Activated CD4-positive, alpha-beta memory T cell treated with anti-CD3 and anti-CD28 coated beads for 36 hours (primary cell): ENCODE results near the gene TMEM145. TPM values are rescaled to one million over a fixed set of nuclear protein-coding genes. Genes with fewer than 3 reads are reported as not detected.
A peak's percentile ranks its signal among the peaks of the same experiment; 100 is the strongest.

Experiments used
- CTCF ChIA-PET: fragments of 350-600 bp; sonication (Branson Sonifier 250); formaldehyde crosslinking; loops from one replicate; lab custom pipeline; 2021; ENCODE audit warnings: antibody characterized with exemption, inconsistent platforms; lab: Charles Lee
- POLR2A ChIA-PET: fragments of 350-600 bp; sonication (Branson Sonifier 250); formaldehyde crosslinking; loops from one replicate; lab custom pipeline; 2021; ENCODE audit warnings: antibody characterized with exemption; lab: Charles Lee
- DNase-seq: peaks from one replicate; pipeline ENCODE4 v3.0.0-alpha.2; 2020
- H3K27ac Mint-ChIP-seq: one replicate; pipeline ENCODE4 v1.8.0; 2021; ENCODE audit warnings: mixed read lengths
- H3K27me3 Mint-ChIP-seq: one replicate; pipeline ENCODE4 v1.8.0; 2021; ENCODE audit warnings: mixed read lengths
- H3K36me3 Mint-ChIP-seq: one replicate; pipeline ENCODE4 v1.8.0; 2021; ENCODE audit warnings: mixed read lengths
- H3K4me1 Mint-ChIP-seq: one replicate; pipeline ENCODE4 v1.8.0; 2021; ENCODE audit warnings: low read depth, mixed read lengths
- H3K4me3 Mint-ChIP-seq: one replicate; pipeline ENCODE4 v1.8.0; 2021; ENCODE audit warnings: mild to moderate bottlenecking, mixed read lengths
- H3K9me3 Mint-ChIP-seq: one replicate; pipeline ENCODE4 v1.8.0; 2021; ENCODE audit warnings: mixed read lengths
- intact Hi-C: fragments of 100-400 bp; cut with micrococcal nuclease; formaldehyde crosslinking; loops from one replicate; pipeline ENCODE4 v1.15.1; 2023
- total RNA-seq, 2 experiments: library from RNA; stranded (reverse); gene quantifications; one replicate each; pipeline ENCODE4 v1.2.3, GENCODE V29; 2021

The TMEM145 gene
- total RNA-seq, 2 experiments from 2014 or later, result 0.29 TPM; not detected in 1

DNA sequence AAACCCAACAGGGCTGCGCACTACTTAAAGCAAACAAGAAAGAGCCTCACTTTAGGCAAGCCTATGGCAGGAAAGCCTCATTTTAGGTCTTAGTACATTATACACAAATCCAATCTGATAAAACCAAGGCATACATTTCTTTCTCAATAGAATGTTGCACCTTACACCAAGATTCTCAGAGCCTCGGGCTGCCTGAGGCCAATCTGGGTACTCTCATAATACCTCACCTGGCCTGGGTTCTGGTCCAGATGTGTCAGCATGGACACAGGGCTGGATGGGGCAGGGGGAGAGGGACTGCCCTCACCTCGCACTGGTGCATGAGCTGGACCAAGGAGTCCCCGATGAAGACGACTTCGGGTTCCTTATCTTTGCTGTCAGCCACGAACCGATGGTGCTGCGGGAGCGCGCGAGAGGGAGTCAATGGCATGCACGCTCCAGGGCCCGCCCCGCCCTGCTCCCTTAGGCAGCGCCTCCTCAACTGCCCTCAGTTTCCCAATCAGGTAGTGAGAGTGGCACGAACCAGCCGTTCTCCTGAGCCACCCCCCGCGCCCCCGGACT lies 11.4 kb upstream of the TMEM145 start, which contains the start of gene PRR19:
PRR19 (plus strand) TSS at position 487 of the 558 bp plus-strand sequence. CDS start 7,453 bp downstream, outside the sequence.
- Mint-ChIP-seq H3K36me3 (peaks cover 2% of the 10 kb centered on the region), H3K4me3 (peak within 1 kb of the TSS; percentile 86), H3K4me1 (peaks cover 25% of the 10 kb centered on the region), H3K9me3 (no peaks in the 10 kb centered on the region), H3K27me3 (no peaks in the 10 kb centered on the region), H3K27ac (peak within 1 kb of the TSS; percentile 85)
- POLR2A ChIA-PET, result interaction anchor here (0.7 to 1.3 kb wide), 4 partner anchors 13 to 169 kb away, joined by 3 to 4 read pairs (median 4); partner anchors contain the start of gene POU2F2
- DNase-seq, result peak; percentile 41
- intact Hi-C loops, result loop anchor here (1.0 to 5.0 kb wide), 3 partner anchors 18 to 121 kb away; partner anchors contain the start of gene MEGF8
- CTCF ChIA-PET, result interaction anchor here (0.6 to 1.3 kb wide), 4 partner anchors 22 to 169 kb away, joined by 3 to 7 read pairs (median 4); partner anchors contain the start of gene GSK3A

- Mint-ChIP-seq H3K4me3 (peak overlapping the region; percentile 86), H3K9me3 (no peaks in the 10 kb centered on the region), H3K27ac (peak overlapping the region; percentile 85), H3K36me3 (no peaks in the 10 kb centered on the region), H3K27me3 (no peaks in the 10 kb centered on the region), H3K4me1 (peaks cover 25% of the 10 kb centered on the region)
- intact Hi-C loops, result loop anchor here (5.0 kb wide), 1 partner anchor 119 kb away; no protein-coding TSS in a partner anchor
- CTCF ChIA-PET, result interaction anchor here (0.7 to 1.3 kb wide), 4 partner anchors 61 to 171 kb away, joined by 3 to 7 read pairs (median 4); partner anchors contain the start of genes GSK3A and POU2F2
- POLR2A ChIA-PET, result interaction anchor here (1.0 to 1.3 kb wide), 3 partner anchors 12 to 171 kb away, joined by 3 to 4 read pairs (median 4); partner anchors contain the start of gene POU2F2
- DNase-seq, result no peak
These were observed 10.0 kb upstream of the TMEM145 start for GRCh38 chr19:42303101-42303464.

DNA sequence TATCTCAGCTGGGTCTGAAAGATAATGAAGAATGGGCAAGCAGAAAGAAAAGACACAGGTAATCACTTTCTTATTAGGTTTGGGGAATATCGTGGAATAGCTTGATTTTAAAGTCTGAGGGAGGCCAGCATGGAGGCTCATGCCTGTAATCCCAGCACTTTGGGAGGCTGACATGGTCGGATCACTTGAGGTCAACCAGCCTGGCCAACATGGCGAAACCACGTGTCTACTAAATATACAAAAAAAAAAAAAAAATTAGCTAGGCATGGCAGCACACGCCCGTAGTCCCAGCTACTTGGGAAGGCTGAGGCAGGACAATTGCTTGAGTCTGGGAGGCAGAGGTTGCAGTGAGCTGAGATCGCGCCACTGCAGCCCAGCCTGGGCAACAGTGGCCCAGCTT lies 9.2 kb upstream of the TMEM145 start:
- POLR2A ChIA-PET, result no interaction called here
- no peak overlapping the region for H3K27ac Mint-ChIP-seq

DNA sequence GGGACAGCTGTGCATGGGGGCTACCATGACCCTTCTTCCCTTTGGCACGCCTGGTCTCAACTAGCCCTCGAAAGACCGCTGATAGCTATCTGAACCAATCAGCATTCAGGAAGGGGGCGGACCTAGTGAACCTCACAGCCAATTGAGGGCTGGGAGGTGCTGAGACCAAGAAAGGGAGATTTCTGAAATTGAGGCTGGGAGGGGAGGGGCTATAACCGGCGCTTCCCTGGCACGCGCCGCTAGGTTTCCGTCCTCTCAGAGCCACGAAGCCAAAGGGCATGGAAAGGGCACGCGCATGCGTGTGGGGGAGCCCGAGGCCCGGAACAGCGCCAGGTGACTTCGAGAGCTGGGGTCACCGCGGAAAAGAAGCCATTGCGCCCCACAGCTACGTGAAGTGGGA lies 6.5 kb upstream of the TMEM145 start:
- intact Hi-C loops, result no loop called here
- DNase-seq, result no peak
- Mint-ChIP-seq H3K4me3 (no peak overlapping the region), H3K36me3 (no peaks in the 10 kb centered on the region), H3K27me3 (peaks cover 2% of the 10 kb centered on the region), H3K9me3 (no peaks in the 10 kb centered on the region), H3K27ac (no peak overlapping the region), H3K4me1 (peaks cover 19% of the 10 kb centered on the region)
- CTCF ChIA-PET, result no interaction called here
- POLR2A ChIA-PET, result interaction anchor here (0.6 kb wide), 1 partner anchor 17 kb away, joined by 3 read pairs; no protein-coding TSS in a partner anchor

More for the DNA sequence above, 9.2 kb upstream of the TMEM145 start:
- Mint-ChIP-seq H3K36me3 (no peaks in the 10 kb centered on the region), H3K4me1 (peaks cover 25% of the 10 kb centered on the region), H3K9me3 (no peaks in the 10 kb centered on the region), H3K27me3 (no peaks in the 10 kb centered on the region), H3K4me3 (peak overlapping the region; percentile 8)
- DNase-seq, result no peak
- intact Hi-C loops, result loop anchor here (5.0 kb wide), 1 partner anchor 118 kb away; no protein-coding TSS in a partner anchor
- CTCF ChIA-PET, result interaction anchor here (0.7 to 0.9 kb wide), 2 partner anchors 135 to 171 kb away, joined by 3 read pairs; partner anchors contain the start of gene POU2F2

GRCh38 chr19:42309686-42310085 lies 3.4 kb upstream of the TMEM145 start:
- intact Hi-C loops, result no loop called here
- H3K27me3 Mint-ChIP-seq, result peaks cover 25% of the 10 kb centered on the region
- CTCF ChIA-PET, result no interaction called here
- H3K9me3 Mint-ChIP-seq, result no peaks in the 10 kb centered on the region
- no peak for DNase-seq
- no peak overlapping the region for H3K4me3 Mint-ChIP-seq
- peaks cover 12% of the 10 kb centered on the region for H3K4me1 Mint-ChIP-seq
- POLR2A ChIA-PET, result no interaction called here
- no peaks in the 10 kb centered on the region for H3K36me3 Mint-ChIP-seq
- no peak overlapping the region for H3K27ac Mint-ChIP-seq

DNA sequence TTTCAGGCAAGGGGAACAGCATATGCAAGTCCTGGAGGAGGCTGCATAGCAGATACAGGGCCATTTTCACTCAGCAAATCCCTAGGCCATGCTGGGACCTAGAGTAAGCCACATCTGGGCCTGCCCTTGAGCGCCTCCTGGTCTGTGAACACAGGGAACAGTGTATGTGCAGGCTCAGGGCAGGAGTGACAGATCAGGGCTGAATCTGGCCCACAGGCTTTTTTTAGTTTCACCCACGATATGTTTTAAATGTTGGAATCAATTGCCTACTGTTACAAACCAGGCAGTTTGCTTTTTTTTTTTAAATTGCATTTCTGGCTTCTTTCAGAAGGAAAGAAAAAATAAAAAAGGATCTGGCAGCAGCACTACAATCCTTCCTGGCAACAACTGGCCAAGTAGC lies 1.5 kb upstream of the TMEM145 start:
- ChIA-PET CTCF (interaction anchor here (1.1 kb wide), 1 partner anchor 33 kb away, joined by 3 read pairs; no protein-coding TSS in a partner anchor), POLR2A (no interaction called here)
- peaks cover 14% of the 10 kb centered on the region for H3K4me1 Mint-ChIP-seq

GRCh38 chr19:42312370-42312769 lies 739 bp upstream of the TMEM145 start:
- intact Hi-C loops, result no loop called here
- Mint-ChIP-seq H3K36me3 (no peaks in the 10 kb centered on the region), H3K4me1 (peaks cover 18% of the 10 kb centered on the region), H3K4me3 (no peak overlapping the region), H3K27me3 (peaks cover 30% of the 10 kb centered on the region), H3K27ac (no peak overlapping the region), H3K9me3 (no peaks in the 10 kb centered on the region)
- DNase-seq, result no peak
- CTCF ChIA-PET, result no interaction called here
- POLR2A ChIA-PET, result no interaction called here

More for the DNA sequence above, 1.5 kb upstream of the TMEM145 start:
- intact Hi-C loops, result no loop called here
- H3K9me3 Mint-ChIP-seq, result no peaks in the 10 kb centered on the region
- peaks cover 30% of the 10 kb centered on the region for H3K27me3 Mint-ChIP-seq
- no peak for DNase-seq
- H3K4me3 Mint-ChIP-seq, result no peak overlapping the region
- no peaks in the 10 kb centered on the region for H3K36me3 Mint-ChIP-seq
- H3K27ac Mint-ChIP-seq, result no peak overlapping the region

DNA sequence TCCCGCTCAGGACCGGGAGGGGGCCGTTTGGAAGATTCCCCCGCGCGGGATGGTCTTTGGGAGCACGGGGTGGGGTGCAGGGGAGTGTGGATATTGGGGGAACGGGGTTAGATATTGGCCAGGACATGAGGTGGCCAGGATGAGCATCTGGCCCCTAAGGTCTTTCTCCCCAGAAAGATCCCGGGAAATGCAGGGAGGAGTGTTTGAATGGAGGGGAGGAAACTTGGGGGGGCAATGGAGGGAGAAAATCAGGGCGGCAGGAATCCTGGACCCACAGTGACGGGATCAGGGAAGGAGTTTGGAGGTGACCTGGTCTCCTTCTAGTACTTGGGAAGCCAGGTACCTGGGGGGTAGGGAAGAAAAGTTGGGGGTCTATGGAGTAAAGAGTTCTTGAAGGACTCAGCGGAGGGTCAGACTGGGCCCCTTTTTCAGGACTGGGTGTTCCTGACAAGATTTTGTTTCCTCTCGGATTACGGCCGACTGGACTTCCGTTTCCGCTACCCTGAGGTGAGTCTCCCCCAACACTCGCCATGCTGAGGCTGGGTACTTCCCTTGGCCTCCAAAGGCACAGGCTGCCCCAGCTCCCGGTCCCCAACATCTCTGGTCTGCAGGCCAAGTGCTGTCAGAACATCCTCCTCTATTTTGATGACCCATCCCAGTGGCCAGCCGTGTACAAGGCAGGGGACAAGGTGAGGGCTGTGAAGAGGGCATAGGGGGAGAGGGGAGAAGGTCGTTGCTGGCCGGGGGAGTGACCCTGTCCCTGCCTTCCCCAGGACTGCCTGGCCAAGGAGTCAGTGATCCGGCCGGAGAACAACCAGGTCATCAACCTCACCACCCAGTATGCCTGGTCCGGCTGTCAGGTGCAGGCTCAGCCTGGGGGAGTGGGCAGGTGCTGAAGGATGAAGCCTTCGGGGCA lies 989 bp downstream of the TMEM145 start:
- ChIA-PET CTCF (no interaction called here), POLR2A (no interaction called here)
- no peaks in the 10 kb centered on the region for H3K36me3 Mint-ChIP-seq
- H3K27me3 Mint-ChIP-seq, result peaks cover 30% of the 10 kb centered on the region
- peaks cover 18% of the 10 kb centered on the region for H3K4me1 Mint-ChIP-seq
- intact Hi-C loops, result no loop called here
- H3K9me3 Mint-ChIP-seq, result no peaks in the 10 kb centered on the region
- H3K4me3 Mint-ChIP-seq, result peak overlapping the region; percentile 36
- DNase-seq, result no peak
- no peak overlapping the region for H3K27ac Mint-ChIP-seq

GRCh38 chr19:42315024-42315423 lies 1.9 kb downstream of the TMEM145 start:
- intact Hi-C loops, result no loop called here
- H3K9me3 Mint-ChIP-seq, result no peaks in the 10 kb centered on the region
- DNase-seq, result no peak
- H3K36me3 Mint-ChIP-seq, result no peaks in the 10 kb centered on the region
- peaks cover 18% of the 10 kb centered on the region for H3K4me1 Mint-ChIP-seq
- peaks cover 30% of the 10 kb centered on the region for H3K27me3 Mint-ChIP-seq
- ChIA-PET CTCF (no interaction called here), POLR2A (interaction anchor here (1.0 kb wide), 1 partner anchor 13 kb away, joined by 3 read pairs; the partner anchor contains the start of gene PAFAH1B3)
- no peak overlapping the region for H3K4me3 Mint-ChIP-seq
- no peak overlapping the region for H3K27ac Mint-ChIP-seq

DNA sequence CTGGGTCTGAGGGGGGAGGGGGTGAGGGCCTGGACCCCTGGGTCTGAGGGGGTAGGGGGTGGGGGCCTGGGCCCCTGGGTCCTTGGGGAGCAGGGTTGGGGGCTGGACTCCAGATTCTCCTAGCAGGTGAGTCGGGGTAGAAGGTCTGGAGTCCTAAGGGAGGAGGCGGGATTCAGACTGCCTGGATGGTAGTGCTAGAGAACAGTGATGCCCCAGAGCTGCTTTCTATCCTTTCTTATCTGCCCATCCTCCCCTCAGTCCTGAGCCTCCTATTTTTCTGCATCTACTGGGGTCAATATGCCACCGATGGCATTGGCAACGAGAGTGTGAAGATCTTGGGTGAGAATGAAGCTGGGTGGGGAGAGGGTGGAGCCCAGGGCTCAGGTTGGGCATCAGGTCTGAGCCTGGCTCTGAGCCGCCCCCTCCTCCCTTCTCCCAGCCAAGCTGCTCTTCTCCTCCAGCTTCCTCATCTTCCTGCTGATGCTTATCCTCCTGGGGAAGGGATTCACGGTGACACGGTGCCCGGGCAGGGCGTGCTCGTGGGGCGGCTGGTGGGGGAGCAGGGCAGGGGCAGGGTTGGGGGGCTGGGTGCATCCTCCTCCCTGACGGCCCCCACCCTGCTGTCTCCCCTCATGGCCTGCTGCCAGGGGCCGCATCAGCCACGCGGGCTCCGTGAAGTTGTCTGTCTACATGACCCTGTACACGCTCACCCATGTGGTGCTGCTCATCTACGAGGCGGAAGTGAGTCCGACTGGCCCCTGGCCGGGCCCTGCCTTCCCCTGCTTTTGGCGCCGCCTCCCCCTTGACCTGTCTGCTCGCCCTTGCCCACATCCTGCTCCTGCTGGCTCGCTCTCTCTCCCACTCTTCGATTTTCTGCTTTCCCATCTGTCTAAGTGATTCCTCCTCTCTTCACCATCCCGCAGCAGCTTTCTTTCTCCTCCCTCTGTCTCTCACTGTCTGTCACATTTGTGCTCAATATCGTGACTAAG lies 3.4 kb downstream of the TMEM145 start:
- ChIA-PET POLR2A (no interaction called here), CTCF (no interaction called here)
- DNase-seq, result no peak
- Mint-ChIP-seq H3K27ac (peak overlapping the region; percentile 4), H3K4me3 (no peak overlapping the region), H3K27me3 (peaks cover 28% of the 10 kb centered on the region), H3K9me3 (no peaks in the 10 kb centered on the region), H3K4me1 (peaks cover 18% of the 10 kb centered on the region), H3K36me3 (no peaks in the 10 kb centered on the region)
- intact Hi-C loops, result no loop called here

GRCh38 chr19:42317535-42317934 lies 4.4 kb downstream of the TMEM145 start:
- Mint-ChIP-seq H3K27me3 (peaks cover 22% of the 10 kb centered on the region), H3K9me3 (no peaks in the 10 kb centered on the region), H3K36me3 (no peaks in the 10 kb centered on the region), H3K4me3 (no peak overlapping the region), H3K4me1 (peaks cover 17% of the 10 kb centered on the region), H3K27ac (no peak overlapping the region)
- ChIA-PET CTCF (no interaction called here), POLR2A (no interaction called here)
- DNase-seq, result no peak
- intact Hi-C loops, result no loop called here
